ENCODE results near the gene DDX51. TPM values are rescaled to one million over a fixed set of nuclear protein-coding genes. Genes with fewer than 3 reads are reported as not detected.

The DDX51 gene
- total RNA-seq, 1 experiment from 2014 or later = 26.7 TPM

DNA sequence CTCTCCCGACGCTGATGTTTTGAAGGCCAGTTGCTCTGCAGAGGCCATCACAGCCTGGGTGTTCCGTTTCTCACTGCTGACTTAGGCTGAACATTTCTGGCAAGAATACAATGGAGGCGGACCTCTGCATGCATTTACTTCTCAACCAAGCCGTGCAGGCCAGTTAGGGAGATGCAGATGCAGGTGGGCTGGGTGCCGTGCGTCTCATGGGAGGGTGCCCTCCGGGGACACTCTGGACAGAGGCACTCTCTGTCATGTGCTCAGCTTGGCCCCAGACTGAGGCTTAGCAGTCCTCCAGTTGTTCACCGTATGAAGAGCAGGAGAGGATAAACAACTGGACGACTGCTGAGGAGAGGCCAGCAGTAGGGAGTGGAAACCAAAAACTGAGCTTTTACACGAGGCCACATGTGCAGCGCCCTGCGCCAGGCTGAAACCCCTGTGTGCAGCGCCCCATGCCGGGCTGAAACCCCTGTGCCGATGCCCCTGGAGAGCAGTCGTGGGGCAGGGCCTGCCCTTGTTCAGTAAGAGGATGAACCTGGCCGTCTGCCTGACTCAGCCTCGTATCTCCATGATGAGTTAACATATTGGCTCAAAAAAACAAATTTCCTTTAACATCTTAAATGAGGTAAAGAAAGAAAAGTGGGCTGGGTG, 32.3 kb downstream of the DDX51 start:
- CTCF ChIA-PET = no interaction called here
- POLR2A ChIA-PET (ENCODE audit: unreplicated experiment) = no interaction called here

GRCh38 chr12:132110677-132111076, 33.4 kb downstream of the DDX51 start:
- H3K9me3 ChIP-seq (ENCODE audit: low read length) = no peaks in the 10 kb centered on the region
- peaks cover 20% of the 10 kb centered on the region for H3K4me1 ChIP-seq (ENCODE audit: insufficient read depth, low read length)
- H3K36me3 ChIP-seq (ENCODE audit: low read depth, low read length) = peaks cover 18% of the 10 kb centered on the region; the same call in 1 of the 2 replicates
- ChIA-PET POLR2A (ENCODE audit: unreplicated experiment) (no interaction called here), CTCF (no interaction called here)
- no peak overlapping the region for H3K27ac ChIP-seq (ENCODE audit: low read length)
- no peak overlapping the region for H2AFZ ChIP-seq (ENCODE audit: low read length)
- intact Hi-C loops (cut with micrococcal nuclease) = no loop called here
- TF ChIP-seq EZH2phosphoT487 (IDR thresholded peaks at IDR 0.05; ENCODE audit: borderline replicate concordance, low read length) (no peak), EZH2 (IDR thresholded peaks at IDR 0.05; ENCODE audit: low read length, unreplicated experiment) (no peak), CTCF (conservative IDR thresholded peaks at IDR 0.05; ENCODE audit: low read depth, low read length) (no peak)
- peaks cover 5% of the 10 kb centered on the region; the same call in 1 of the 2 replicates for H4K20me1 ChIP-seq (ENCODE audit: low read length)
- no peaks in the 10 kb centered on the region for H3K9me2 ChIP-seq (replicated peaks; ENCODE audit: low read length)
- DNase-seq (no peak), ATAC-seq (no peak)
- no peak overlapping the region for H3K4me3 ChIP-seq (ENCODE audit: low read length)
- no peak overlapping the region for H3K4me2 ChIP-seq (ENCODE audit: low read length)
- H3K9ac ChIP-seq (ENCODE audit: low read length) = no peak overlapping the region
- BruUV-seq (replicated peaks) = no TSS peak
- peaks cover 7% of the 10 kb centered on the region for H3F3A ChIP-seq (ENCODE audit: low read length, unreplicated experiment)
- peaks cover 10% of the 10 kb centered on the region for H3K79me2 ChIP-seq (ENCODE audit: low read length)
- H3K27me3 ChIP-seq (ENCODE audit: low read length) = no peaks in the 10 kb centered on the region

More for the DNA sequence above, 32.3 kb downstream of the DDX51 start:
- DNase-seq (no peak), ATAC-seq (no peak)
- H2AFZ ChIP-seq (ENCODE audit: low read length) = no peak overlapping the region
- no peaks in the 10 kb centered on the region for H3F3A ChIP-seq (ENCODE audit: low read length, unreplicated experiment)
- peaks cover 25% of the 10 kb centered on the region; the same call in 1 of the 2 replicates for H3K36me3 ChIP-seq (ENCODE audit: low read depth, low read length)
- no peaks in the 10 kb centered on the region for H3K9me2 ChIP-seq (replicated peaks; ENCODE audit: low read length)
- no peak overlapping the region for H3K9ac ChIP-seq (ENCODE audit: low read length)
- H3K27ac ChIP-seq (ENCODE audit: low read length) = no peak overlapping the region
- H3K4me1 ChIP-seq (ENCODE audit: insufficient read depth, low read length) = peaks cover 13% of the 10 kb centered on the region
- H4K20me1 ChIP-seq (ENCODE audit: low read length) = peaks cover 5% of the 10 kb centered on the region; the same call in 1 of the 2 replicates
- H3K4me3 ChIP-seq (ENCODE audit: low read length) = no peak overlapping the region
- no TSS peak for BruUV-seq (replicated peaks)
- intact Hi-C loops (cut with micrococcal nuclease) = no loop called here
- no peaks in the 10 kb centered on the region for H3K27me3 ChIP-seq (ENCODE audit: low read length)
- H3K4me2 ChIP-seq (ENCODE audit: low read length) = no peak overlapping the region
- TF ChIP-seq EZH2 (IDR thresholded peaks at IDR 0.05; ENCODE audit: low read length, unreplicated experiment) (no peak), CTCF (conservative IDR thresholded peaks at IDR 0.05; ENCODE audit: low read depth, low read length) (no peak), EZH2phosphoT487 (IDR thresholded peaks at IDR 0.05; ENCODE audit: borderline replicate concordance, low read length) (no peak)
- H3K9me3 ChIP-seq (ENCODE audit: low read length) = no peaks in the 10 kb centered on the region
- peaks cover 10% of the 10 kb centered on the region for H3K79me2 ChIP-seq (ENCODE audit: low read length)

GRCh38 chr12:132109741-132110140, 34.4 kb downstream of the DDX51 start:
- no peak overlapping the region for H3K9ac ChIP-seq (ENCODE audit: low read length)
- CTCF ChIA-PET = no interaction called here
- no peaks in the 10 kb centered on the region for H3K27me3 ChIP-seq (ENCODE audit: low read length)
- H3K9me2 ChIP-seq (replicated peaks; ENCODE audit: low read length) = no peaks in the 10 kb centered on the region
- H3K9me3 ChIP-seq (ENCODE audit: low read length) = no peaks in the 10 kb centered on the region
- DNase-seq = no peak
- H3K27ac ChIP-seq (ENCODE audit: low read length) = no peak overlapping the region
- no peak overlapping the region for H3K4me2 ChIP-seq (ENCODE audit: low read length)
- intact Hi-C loops (cut with micrococcal nuclease) = no loop called here
- H3K36me3 ChIP-seq (ENCODE audit: low read depth, low read length) = peaks cover 25% of the 10 kb centered on the region; the same call in 1 of the 2 replicates
- peaks cover 20% of the 10 kb centered on the region for H3K4me1 ChIP-seq (ENCODE audit: insufficient read depth, low read length)
- POLR2A ChIA-PET (ENCODE audit: unreplicated experiment) = no interaction called here
- no TSS peak for BruUV-seq (replicated peaks)
- no peak for ATAC-seq
- H3F3A ChIP-seq (ENCODE audit: low read length, unreplicated experiment) = peaks cover 7% of the 10 kb centered on the region
- H4K20me1 ChIP-seq (ENCODE audit: low read length) = peaks cover 5% of the 10 kb centered on the region; the same call in 1 of the 2 replicates
- TF ChIP-seq EZH2phosphoT487 (IDR thresholded peaks at IDR 0.05; ENCODE audit: borderline replicate concordance, low read length) = no peak
- no peak for TF ChIP-seq CTCF (conservative IDR thresholded peaks at IDR 0.05; ENCODE audit: low read depth, low read length)
- no peak for TF ChIP-seq EZH2 (IDR thresholded peaks at IDR 0.05; ENCODE audit: low read length, unreplicated experiment)
- peaks cover 16% of the 10 kb centered on the region for H3K79me2 ChIP-seq (ENCODE audit: low read length)
- H3K4me3 ChIP-seq (ENCODE audit: low read length) = no peak overlapping the region
- H2AFZ ChIP-seq (ENCODE audit: low read length) = no peak overlapping the region

Measured in PC-3 (cell line).